Activated T-cell treated with anti-CD3 and anti-CD28 coated beads for 4 hours (primary cell): ENCODE measurements around the gene HNMT.
"Not testable (repeated sequence)": the region's sequence is repeated elsewhere in the genome, so short reads cannot be mapped to it uniquely, and the experiment has no call there.

ENCODE experiments used
- DNase-seq: peaks from one replicate; pipeline ENCODE4 v3.0.0-alpha.2; 2020

The HNMT gene

DNA sequence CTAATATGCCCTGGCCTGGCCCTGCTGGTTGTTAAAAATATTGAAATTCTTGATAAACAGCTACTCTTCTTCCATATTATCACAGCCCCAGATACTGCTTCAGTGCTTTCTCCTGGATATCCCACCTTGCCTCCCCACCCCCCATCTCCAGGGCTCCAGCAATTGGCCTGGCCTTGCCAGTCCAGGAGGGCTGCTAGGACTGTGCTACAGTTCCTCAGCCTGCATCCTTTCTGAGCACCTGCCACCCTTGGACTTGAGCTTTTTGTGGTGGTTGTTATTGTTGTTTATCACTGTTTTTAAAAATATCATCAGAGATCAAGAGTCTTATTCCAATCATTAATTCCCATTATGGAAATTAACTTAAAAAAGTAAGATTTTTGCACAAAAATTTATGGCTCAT, 13.5 kb downstream of the HNMT start:
- DNase-seq: no peak

DNA sequence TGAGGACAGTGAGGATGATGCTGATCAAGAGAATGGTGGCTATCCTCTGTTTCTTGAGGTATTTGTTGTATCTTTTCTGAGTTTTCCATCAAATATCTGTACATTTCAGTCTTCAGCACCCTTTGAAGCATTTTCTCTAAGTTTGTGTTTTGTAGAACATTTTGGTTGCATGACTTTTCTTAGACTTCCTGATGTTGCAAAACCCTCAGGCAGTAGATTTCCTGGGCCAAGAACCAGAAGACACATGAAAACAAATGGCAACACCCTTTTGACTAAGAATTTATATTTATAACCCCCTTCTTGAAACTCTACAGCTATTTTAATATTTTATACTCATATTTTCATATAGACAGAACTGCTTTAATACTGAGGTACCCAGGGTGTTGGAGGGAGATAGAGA, 16.2 kb downstream of the HNMT start:
- no peak for DNase-seq

DNA sequence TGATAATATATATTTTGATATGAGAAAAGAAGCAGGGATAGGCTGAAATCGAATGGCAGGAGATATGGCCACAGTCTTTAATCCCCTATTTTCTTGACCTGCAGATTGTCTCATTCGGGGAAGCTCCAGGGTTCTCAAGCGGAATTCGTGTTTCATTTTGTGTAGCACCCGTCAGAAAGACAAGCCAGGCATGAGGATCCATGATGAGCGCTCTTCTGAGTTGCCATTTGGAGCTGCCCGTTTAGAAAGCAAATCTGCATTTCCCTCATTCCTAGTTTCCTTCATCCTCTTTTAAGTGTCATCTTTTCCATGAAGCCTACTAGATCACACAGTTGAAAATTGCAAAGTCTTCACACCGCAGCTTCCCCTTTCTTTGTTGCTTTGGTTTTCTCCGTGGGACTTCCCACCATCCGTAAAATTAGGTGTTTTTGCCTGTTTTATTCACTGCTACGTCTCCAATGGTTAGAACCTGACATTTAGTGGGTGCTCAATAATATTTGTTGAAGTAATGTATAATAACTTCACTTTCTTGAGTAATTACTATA, 16.9 kb downstream of the HNMT start:
- DNase-seq: no peak

DNA sequence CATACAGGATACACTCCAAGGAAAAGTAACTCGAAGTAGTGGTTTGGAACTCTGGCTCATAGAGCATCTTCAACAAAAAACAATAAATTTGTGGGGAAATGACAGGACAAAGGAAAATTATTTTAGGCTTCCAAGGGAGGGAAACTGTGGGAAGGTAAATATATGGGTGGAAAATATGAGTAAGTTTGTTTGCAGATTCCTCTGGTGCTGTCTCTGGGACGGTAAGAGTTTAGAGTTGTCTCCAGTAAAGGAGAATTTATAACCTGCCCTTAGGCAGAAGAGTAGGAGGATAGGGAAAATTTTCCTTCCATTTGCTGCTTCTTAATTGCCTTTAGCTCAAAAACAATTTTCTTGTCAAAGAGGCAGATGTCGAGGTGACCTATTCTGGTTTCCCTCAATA, 19.3 kb downstream of the HNMT start:
- DNase-seq: no peak

DNA sequence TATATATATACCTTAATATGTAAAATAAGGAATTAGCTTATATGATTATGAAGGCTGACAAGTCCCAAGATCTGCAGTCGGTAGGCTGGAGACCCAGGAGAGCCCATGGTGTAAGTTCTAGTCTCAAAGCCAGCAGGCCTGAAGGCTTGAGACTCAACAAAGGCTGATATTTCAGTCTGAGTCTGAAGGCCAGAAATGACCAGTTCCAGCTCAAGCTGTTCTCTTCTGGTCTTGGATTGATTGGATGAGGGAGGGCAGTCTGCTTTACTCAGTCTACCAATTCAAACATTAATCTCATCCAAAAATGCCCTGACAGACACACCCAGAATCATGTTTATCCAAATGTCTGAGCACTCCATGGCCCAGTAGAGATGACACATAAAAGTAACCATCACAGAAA, 22.0 kb downstream of the HNMT start:
- no peak for DNase-seq

DNA sequence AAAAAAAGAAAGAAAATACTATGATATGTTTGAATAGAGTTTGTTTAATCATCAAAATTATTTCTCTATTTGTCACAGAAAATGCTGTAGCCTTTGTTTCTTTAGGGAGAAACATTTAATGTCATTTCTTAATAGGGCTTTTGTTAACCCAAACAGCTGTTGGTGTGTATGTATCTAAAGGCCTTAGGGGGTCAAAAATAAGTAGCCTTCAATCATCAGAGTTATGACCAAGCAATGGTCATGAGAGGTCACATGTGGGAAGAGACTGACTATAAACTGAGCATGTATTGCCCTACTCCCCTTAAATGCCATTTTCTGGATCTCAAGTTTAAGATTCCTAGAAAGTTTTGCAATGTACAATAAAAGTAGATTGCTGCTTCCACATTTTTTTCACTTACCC, 22.7 kb downstream of the HNMT start:
- DNase-seq: no peak

DNA sequence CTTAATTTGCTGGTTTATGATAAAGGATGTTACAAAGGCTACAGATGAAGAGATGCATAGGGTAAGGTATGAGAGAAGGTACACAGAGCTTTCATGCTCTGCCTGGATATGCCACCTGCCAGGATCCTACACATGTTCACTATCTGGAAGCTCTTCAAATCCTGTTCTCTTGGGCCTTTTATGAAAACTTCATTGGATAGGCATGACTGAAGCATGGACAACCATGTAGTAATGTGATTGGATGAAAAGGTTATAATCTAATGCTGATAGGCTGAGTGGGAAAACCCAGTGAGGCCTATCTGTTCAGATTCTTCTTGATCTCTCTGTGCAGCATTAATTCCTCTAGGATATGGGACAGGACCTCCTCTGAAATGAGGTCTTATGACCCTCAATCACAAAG, 26.8 kb downstream of the HNMT start:
- no peak for DNase-seq

DNA sequence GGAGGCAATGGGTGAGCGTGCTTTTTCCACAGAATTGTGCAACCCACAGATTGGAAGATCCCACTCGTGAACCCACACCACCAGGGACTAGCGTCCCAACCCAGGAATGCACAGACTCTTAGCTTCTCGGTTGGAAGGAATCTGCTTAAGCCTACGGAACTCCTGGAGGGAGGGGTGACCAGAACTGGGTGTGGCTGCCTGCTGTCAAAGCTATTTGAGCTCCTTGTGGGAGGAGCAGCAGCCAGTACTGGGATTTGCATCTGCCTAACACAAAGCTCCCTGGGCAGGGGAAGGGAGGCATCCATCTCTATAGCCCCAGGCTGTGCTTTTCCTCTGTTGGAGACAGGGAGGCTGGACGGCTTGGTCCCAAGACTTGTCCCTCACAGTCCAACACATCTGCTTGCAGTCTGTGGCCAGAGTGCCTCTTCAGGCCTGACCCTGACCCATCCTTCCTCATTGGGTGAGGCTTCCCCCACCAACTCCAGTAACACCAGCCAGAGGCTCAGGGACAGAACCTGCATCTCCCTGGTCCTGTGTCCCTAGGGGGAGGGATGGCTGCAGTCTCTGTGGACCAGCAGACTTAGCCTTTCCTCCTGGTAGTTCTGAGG, 27.9 kb downstream of the HNMT start:
- DNase-seq: no peak

DNA sequence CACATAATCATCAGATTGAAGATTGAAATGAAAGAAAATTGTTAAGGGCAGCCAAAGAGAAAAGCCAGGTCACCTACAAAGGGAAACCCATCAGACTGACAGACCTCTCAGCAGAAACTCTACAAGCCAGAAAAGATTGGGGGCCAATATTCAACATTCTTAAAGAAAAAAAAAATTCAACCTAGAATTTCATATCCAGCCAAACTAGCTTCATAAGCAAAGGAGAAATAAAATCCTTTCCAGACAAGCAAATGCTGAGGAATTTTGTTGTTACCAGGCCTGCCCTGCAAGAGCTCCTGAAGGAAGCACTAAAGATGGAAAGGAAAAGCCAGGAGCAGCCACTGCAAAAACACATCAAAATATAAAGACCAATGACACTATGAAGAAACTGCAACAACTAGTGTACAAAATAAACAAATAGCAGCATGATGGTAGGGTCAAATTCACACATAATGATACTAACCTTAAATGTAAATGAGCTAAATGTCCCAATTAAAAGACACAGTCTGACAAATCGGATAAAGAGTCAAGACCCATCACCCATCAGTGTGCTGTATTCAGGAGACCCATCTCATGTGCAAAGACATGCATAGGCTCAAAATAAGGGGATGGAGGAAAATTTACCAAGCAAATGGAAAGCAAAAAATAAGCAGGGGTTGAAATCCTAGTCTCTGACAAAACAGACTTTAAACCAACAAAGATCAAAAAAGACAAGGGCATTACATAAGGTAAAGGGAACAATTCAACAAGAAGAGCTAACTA, 29.6 kb downstream of the HNMT start:
- not testable (repeated sequence) for DNase-seq

DNA sequence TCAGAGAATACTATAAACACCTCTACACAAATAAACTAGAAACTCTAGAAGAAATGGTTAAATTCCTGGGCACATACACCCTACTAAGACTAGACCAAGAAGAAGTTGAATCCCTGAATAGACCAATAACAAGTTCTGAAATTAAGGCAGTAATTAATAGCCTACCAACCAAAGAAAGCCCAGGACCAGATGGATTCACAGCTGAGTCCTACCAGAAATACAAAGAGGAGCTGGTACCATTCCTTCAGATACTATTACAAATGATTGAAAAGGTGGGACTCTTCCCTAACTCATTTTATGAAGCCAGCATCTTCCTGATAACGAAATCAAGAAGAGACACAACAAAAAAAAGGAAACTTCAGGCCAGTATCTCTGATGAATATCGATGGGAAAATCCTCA, 31.1 kb downstream of the HNMT start:
- not testable (repeated sequence) for DNase-seq

DNA sequence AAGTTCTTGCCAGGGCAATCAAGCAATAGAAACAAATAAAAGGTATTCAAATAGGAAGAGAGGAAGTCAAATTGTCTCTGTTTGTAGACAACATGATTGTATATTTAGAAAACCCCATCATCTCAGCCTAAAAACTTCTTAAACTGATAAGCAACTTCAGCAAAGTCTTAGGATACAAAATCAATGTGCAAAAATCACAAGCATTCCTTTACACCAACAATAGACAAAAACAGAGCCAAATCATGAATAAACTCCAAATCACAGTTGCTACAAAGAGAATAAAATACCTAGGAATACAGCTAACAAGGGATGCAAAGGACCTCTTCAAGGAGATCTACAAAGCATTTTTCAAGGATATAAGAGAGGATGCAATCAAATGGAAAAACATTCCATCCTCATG, 31.9 kb downstream of the HNMT start:
- not testable (repeated sequence) for DNase-seq

DNA sequence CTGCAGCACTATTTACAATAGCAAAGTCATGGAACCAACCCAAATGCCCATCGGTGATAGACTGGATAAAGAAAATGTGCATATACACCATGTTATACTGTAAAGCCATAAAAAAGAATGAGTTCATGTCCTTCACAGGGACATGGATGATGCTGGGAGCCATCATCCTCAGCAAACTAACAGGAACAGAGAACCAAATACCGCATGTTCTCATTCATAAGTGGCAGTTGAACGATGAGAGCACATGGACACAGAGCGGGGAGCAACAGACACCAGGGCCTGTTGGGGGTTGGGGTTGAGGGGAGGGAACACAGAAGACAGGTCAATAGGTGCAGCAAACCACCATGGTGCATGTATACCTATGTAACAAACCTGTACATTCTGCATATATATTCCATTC, 33.5 kb downstream of the HNMT start:
- no peak for DNase-seq

DNA sequence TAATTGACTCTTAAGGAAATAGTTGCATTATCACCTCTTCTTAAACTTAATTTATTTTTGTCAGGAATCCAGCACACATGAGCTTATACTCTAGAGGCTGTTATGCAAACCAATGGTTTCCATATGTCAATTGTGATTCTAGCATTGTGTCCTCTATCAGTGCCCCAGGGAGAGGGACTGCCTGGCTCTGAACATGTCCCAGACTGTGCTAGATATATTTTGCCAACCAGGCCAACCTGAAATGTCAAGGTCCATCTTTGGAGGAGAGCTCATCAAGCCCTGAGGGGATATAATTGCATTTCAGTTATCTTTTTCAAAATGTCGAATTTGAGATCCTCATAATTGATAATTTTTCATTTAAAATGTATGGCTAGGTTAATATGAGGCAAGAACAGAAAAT, 34.2 kb downstream of the HNMT start:
- no peak for DNase-seq

DNA sequence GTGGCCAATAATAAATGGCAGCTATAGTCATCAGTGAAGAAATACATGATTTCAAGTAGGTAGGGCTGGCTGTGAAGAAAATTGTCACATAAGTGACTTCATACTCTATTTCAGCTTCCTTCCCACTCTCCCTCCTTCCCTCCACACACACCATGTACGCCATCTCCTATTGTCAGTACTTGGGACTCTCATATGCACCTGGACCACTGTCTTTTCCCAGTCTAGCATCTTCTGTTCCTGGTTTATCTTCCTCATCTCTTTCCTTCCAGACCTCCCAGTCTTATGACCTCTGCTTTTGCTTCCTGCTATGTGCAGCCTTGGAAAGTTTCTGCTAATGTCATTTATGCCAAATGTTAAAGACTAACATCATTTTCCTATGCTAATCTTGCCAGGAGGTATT, 35.0 kb downstream of the HNMT start:
- DNase-seq: no peak

DNA sequence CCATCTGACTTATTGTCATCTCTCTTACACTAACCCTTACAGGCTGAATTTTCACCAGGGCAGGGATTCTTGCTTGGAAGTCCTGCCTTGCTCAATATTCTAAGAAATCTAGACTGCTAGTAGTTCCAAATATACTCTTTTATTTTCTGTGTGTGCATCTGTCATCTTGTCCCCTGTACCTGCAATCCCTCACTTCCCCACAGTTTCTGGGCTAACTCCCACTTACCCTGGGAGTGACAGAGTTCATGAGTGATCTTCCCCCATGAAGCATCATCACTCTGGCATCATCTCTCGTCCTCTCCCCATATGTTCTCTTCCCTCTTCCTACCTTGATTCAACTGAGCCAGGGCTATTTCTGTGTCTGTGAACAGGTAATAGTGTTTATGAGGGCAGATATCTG, 35.7 kb downstream of the HNMT start:
- no peak for DNase-seq

DNA sequence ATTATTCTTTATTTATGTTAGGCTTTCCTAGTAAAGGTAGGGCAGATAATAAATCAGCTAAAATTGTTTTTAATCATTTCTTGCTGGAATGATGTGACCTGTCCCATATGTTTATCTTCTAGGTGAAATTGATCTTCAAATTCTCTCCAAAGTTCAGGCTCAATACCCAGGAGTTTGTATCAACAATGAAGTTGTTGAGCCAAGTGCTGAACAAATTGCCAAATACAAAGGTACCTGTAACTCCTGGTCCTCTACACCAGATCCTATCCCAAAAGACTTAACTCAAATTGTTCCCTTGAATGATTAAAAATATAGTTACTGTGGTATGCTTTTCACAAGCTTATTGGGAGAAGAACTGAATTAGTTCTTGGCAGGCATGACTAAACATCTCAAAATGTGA, 36.5 kb downstream of the HNMT start:
- no peak for DNase-seq

DNA sequence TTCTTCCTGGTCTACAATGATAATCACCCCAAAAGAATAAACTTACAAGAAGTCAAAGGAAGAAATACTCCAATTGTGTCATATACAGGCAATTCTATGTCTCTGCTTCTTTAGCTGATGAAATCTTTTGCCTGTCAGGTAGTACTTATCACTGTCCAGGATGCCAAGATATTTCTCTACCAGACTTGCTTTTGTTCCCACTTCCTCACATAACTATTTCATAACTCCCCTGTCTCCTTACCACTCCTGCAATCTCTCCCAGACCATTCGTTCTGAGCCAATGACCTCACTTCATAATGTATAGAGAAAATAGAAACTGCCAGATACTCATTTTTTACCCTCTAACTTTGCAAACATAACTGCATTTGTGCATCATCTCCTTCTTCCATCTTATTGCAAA, 39.1 kb downstream of the HNMT start:
- DNase-seq: no peak

DNA sequence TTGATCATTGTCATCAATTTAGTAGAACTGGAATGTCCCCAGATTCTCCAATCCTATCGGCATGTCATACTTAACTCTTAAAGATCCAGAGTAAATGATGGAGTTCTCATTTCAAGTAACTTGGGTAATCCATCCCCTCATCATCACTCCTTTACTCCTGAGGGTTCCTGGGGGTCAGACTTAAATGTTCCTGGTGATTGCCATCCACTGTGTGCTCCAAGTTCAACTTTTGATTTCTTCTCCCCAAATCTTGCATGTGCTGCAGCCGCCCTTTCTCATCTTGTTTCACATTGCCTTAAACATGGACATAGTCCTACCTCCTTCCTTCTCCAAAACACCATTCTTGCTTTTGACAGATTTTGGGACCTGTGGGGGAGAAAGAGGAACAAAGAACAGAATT, 43.2 kb downstream of the HNMT start:
- DNase-seq: no peak

DNA sequence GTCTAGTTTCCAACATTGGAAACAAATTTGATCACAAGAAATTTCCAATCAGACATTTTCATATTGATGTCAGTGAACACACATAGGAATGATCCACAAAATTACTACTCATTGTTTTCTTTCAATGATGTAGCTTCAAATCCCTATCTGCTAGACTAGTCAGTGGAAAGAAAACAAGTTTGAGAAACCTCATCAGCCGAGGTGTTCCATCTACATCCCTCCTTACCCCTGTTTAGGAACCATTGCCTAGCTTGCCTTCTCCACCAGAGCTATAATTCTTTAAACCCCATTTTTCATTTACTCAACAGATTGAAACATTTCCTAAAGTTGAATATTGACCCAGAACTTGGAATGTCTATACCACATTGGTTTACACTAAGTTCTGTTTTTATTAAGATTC, 45.3 kb downstream of the HNMT start:
- no peak for DNase-seq

DNA sequence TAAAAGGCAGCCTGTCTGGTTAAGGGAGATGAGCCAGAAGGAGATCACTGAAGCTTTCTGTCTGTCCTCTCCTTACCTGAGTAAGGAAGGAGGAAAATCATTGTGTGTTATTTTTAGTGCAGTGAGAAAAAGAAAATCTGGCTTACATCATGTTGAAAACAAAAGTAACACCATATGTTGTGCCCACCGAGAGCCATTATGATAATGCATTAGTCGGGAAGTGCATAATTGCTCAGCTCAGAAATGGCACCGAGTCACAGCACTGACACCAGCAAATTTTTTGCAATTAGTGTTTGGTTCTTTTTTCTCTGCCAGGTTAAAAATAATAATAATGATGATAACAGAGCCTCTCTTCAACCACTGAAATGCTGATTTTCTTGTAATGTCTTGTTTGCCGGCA, 46.6 kb downstream of the HNMT start:
- DNase-seq: no peak

DNA sequence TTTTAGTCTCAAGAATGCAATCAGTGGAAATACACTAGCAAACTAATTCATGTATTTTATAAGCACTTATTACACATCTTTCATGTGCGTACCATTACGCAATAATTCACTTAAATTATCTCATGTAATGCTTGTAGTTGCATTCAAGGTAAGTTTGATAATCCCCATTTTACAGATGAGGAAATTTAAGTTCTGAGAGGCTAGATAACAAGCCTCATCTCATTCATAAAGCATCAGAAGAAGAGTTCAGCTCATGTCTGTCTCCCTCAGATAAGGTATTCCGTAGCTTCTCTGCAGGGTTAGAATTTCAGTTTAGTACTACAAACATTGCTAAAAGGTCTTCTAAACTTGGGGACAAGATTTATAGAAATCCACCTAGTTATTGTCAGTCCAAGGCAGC, 47.8 kb downstream of the HNMT start:
- no peak for DNase-seq

DNA sequence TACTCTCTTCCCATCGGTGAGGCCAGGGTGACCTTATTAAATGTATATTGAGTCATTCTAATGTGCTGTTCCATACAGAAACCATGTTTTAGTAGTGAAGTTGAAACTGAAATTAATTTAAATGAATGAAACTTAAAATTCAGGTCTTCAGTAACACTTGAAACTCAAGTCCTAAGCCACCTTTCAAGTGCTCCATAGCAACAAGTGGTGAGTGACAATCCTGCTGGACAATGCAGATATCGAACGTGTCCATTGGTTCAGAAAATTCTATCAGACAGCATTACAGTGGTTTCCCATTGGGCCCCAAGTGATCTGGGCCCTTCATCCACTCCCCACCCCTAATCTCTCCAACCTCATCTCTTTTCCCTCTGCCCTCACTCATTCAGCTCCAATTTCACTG, 48.7 kb downstream of the HNMT start:
- DNase-seq: no peak

DNA sequence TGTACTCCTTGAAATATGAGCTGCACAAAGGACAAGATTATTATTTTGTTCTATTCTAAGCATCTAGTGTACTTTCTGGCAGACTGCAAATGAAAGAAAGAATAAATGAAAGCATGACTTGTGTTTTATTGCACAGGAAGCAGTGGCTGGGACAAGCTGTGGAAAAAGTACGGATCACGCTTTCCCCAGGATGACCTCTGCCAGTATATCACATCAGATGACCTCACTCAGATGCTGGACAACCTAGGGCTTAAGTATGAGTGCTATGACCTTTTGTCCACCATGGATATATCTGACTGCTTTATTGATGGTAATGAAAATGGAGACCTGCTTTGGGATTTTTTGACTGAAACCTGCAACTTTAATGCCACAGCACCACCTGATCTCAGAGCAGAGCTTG, 49.4 kb downstream of the HNMT start:
- DNase-seq: no peak

DNA sequence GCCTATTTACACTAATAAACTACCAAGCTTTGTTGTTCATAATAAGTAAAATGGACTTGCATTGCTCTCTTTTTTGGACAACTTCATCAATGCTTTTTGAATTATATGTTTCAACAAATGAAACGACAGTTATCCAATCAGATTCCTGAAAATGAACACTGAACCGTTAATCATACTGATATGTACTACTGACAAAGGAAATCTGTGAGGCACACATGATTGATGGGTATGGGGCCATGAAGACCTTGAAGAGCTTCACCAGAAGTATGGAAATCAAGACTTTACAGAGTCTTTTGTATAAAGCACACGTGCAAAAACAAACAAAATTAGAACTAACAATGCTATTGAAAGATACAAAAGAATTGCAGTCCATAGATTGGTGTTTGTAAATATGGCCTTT, 51.2 kb downstream of the HNMT start:
- no peak for DNase-seq
